ENCODE measurements around the gene PCP2.

DNA sequence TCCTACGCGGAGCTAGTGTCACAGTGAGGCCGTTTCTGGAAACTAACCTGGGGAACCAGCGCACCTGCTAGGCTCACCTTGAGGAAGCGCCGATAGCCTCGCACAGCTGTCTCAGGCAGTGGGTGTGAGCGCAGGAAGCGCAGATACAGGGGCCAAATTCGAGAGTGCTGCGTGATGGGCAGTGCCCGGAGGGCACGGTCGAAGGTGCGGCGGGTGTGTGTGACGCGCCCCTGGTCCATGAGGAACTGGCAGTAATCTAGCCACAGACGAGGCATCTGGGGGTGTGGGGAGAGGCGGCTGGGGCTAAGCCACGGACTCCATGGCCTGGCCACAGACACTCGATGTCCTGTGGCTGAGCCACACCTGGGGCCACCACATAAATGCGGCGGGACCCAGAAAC is 6.4 kb downstream of the PCP2 start:
- TF ChIP-seq EP300 (IDR thresholded peaks at IDR 0.05; ENCODE audit: borderline replicate concordance) (no peak), TAF1 (IDR thresholded peaks at IDR 0.05; ENCODE audit: low read depth) (no peak), ZBTB7A (IDR thresholded peaks at IDR 0.05; ENCODE audit: low read depth) (no peak), CEBPB (IDR thresholded peaks at IDR 0.05) (no peak), TEAD4 (IDR thresholded peaks at IDR 0.05) (no peak), CREB1 (IDR thresholded peaks at IDR 0.05; ENCODE audit: low read depth) (no peak), YY1 (IDR thresholded peaks at IDR 0.05; ENCODE audit: low read depth) (no peak), FOXM1 (IDR thresholded peaks at IDR 0.05; ENCODE audit: borderline replicate concordance, low read depth) (no peak), EGR1 (IDR thresholded peaks at IDR 0.05) (no peak), RAD21 (IDR thresholded peaks at IDR 0.05; ENCODE audit: low read depth) (no peak), NFIC (IDR thresholded peaks at IDR 0.05) (no peak)
- TF ChIP-seq, protein P1, sequence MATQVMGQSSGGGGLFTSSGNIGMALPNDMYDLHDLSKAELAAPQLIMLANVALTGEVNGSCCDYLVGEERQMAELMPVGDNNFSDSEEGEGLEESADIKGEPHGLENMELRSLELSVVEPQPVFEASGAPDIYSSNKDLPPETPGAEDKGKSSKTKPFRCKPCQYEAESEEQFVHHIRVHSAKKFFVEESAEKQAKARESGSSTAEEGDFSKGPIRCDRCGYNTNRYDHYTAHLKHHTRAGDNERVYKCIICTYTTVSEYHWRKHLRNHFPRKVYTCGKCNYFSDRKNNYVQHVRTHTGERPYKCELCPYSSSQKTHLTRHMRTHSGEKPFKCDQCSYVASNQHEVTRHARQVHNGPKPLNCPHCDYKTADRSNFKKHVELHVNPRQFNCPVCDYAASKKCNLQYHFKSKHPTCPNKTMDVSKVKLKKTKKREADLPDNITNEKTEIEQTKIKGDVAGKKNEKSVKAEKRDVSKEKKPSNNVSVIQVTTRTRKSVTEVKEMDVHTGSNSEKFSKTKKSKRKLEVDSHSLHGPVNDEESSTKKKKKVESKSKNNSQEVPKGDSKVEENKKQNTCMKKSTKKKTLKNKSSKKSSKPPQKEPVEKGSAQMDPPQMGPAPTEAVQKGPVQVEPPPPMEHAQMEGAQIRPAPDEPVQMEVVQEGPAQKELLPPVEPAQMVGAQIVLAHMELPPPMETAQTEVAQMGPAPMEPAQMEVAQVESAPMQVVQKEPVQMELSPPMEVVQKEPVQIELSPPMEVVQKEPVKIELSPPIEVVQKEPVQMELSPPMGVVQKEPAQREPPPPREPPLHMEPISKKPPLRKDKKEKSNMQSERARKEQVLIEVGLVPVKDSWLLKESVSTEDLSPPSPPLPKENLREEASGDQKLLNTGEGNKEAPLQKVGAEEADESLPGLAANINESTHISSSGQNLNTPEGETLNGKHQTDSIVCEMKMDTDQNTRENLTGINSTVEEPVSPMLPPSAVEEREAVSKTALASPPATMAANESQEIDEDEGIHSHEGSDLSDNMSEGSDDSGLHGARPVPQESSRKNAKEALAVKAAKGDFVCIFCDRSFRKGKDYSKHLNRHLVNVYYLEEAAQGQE (IDR thresholded peaks at IDR 0.05; ENCODE audit: low read depth): no peak
- TF ChIP-seq, protein P2, sequence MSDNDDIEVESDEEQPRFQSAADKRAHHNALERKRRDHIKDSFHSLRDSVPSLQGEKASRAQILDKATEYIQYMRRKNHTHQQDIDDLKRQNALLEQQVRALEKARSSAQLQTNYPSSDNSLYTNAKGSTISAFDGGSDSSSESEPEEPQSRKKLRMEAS (IDR thresholded peaks at IDR 0.05): no peak
- TF ChIP-seq, protein P3, sequence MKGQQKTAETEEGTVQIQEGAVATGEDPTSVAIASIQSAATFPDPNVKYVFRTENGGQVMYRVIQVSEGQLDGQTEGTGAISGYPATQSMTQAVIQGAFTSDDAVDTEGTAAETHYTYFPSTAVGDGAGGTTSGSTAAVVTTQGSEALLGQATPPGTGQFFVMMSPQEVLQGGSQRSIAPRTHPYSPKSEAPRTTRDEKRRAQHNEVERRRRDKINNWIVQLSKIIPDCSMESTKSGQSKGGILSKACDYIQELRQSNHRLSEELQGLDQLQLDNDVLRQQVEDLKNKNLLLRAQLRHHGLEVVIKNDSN (IDR thresholded peaks at IDR 0.05): no peak

Measured in Ishikawa (cell line).